ENCODE measurements around the gene ANKS1A. TPM values are rescaled to one million over a fixed set of nuclear protein-coding genes. Genes with fewer than 3 reads are reported as not detected.
A peak's percentile ranks its signal among the peaks of the same experiment; 100 is the strongest.

ANKS1A gene
- total RNA-seq, 1 experiment from 2014 or later: 26.5 TPM

- no peak overlapping the region for H2BK12ac ChIP-seq (ENCODE audit: insufficient read length, low read depth, low read length)
- H2BK120ac ChIP-seq (ENCODE audit: low read depth, low read length, poor library complexity, severe bottlenecking): no peak overlapping the region
- H3K4me1 ChIP-seq (ENCODE audit: insufficient read depth, low read length): no peaks in the 10 kb centered on the region
- Mint-ChIP-seq H3K4me3 (no peak overlapping the region), H3K27ac (no peak overlapping the region), H3K4me1 (peaks cover 3 to 9% of the 10 kb centered on the region in 2 experiments), H3K36me3 (ENCODE audit: insufficient read depth in 1 of 3, low read depth in 3 of 3) (no peaks in the 10 kb centered on the region), H3K27me3 (ENCODE audit: low read depth) (peaks cover under 1% of the 10 kb centered on the region; the same call in 1 of the 2 replicates), H3K9me3 (no peaks in the 10 kb centered on the region)
- H3K23me2 ChIP-seq (ENCODE audit: insufficient read length, low read depth, low read length, poor library complexity, severe bottlenecking): no peaks in the 10 kb centered on the region
- H3K79me1 ChIP-seq (ENCODE audit: insufficient read depth, low read depth, low read length, poor library complexity, severe bottlenecking): no peaks in the 10 kb centered on the region
- WGBS (ENCODE audit: extremely low coverage, insufficient read length, low lambda C conversion rate): no CpG with 5 or more reads among the region's 17 CpGs
- no peak overlapping the region for H2BK20ac ChIP-seq (ENCODE audit: low read depth, low read length, poor library complexity, severe bottlenecking)
- no peak overlapping the region for H2BK5ac ChIP-seq (ENCODE audit: insufficient read length, low read length)
- no peak overlapping the region for H3K4me2 ChIP-seq (ENCODE audit: insufficient read depth, insufficient read length, low read length)
- no peak overlapping the region for H3K9ac ChIP-seq (ENCODE audit: extremely low read depth, insufficient read length, low read length)
- peak; percentile 94 for TF ChIP-seq CTCF (conservative IDR thresholded peaks at IDR 0.05)
- no peak overlapping the region for H3K18ac ChIP-seq (ENCODE audit: insufficient read length, low read depth, low read length)
- H3K4ac ChIP-seq (ENCODE audit: low read depth, low read length): no peak overlapping the region
- peak; percentile 45 for DNase-seq
- no peaks in the 10 kb centered on the region for H4K20me1 ChIP-seq (ENCODE audit: control insufficient read depth, insufficient read depth, insufficient read length)
- H3K14ac ChIP-seq (ENCODE audit: insufficient read depth, low read length): no peak overlapping the region
- no peak overlapping the region for H2AK5ac ChIP-seq (ENCODE audit: insufficient read length, low read length)
- H4K5ac ChIP-seq (ENCODE audit: insufficient read length, low read depth, low read length): no peak overlapping the region
- no peak overlapping the region for H3K27ac ChIP-seq (ENCODE audit: insufficient read length, low read depth, low read length)
- no peak overlapping the region for H3K56ac ChIP-seq (ENCODE audit: insufficient read length, low read depth, low read length)
- H3T11ph ChIP-seq (ENCODE audit: low read length): no peak overlapping the region
- no peak overlapping the region for H4K8ac ChIP-seq (replicated peaks; ENCODE audit: insufficient read length, low read depth, low read length)
- H3K9me3 ChIP-seq (ENCODE audit: control insufficient read depth, low read depth, low read length): no peaks in the 10 kb centered on the region
- H3K23ac ChIP-seq (ENCODE audit: insufficient read length, low read depth, low read length): no peak overlapping the region
- no peak overlapping the region for H2BK15ac ChIP-seq (ENCODE audit: low read depth, low read length)
- no peak overlapping the region for H4K91ac ChIP-seq (ENCODE audit: insufficient read length, low read depth, low read length)
- no peak overlapping the region for H2AFZ ChIP-seq (ENCODE audit: low read length)
- H3K27me3 ChIP-seq (ENCODE audit: insufficient read depth, low read length): no peaks in the 10 kb centered on the region
- no peaks in the 10 kb centered on the region for H3K79me2 ChIP-seq (ENCODE audit: insufficient read depth, low read length)
Observed at GRCh38 chr6:35139924-35140638, 251.0 kb downstream of the ANKS1A start.

Data from H9 (cell line).